GM15510 (cell line): Measurements from ENCODE around the gene FTO.

ENCODE experiments used
- POLR2A ChIP-seq: IDR thresholded peaks from 3 replicates; pipeline ENCODE4 v1.6.1; 2011; ENCODE audit warnings: borderline replicate concordance; ENCODE audit not compliant: insufficient read length; ENCODE audit errors: extremely low read depth

The FTO gene

DNA sequence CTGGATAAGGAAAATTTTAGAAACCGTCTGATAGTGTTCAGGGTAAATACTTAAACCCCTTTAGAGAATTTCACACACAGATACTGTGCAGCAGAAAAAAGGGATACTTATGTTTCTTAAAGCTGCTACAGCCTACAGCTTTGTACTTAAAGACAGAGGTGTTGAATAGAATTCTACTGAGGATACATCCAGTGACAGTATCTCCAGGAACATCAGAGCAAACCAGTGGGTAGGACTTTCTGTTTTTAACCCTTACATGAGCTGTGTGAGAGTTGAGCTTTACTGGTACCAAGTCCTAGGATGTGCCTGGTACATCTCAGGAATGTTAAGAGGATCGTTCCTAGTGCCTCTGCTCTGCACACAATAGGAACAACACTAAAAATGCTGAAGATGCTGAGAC, 191.5 kb downstream of the FTO start:
- no peak for TF ChIP-seq POLR2A

DNA sequence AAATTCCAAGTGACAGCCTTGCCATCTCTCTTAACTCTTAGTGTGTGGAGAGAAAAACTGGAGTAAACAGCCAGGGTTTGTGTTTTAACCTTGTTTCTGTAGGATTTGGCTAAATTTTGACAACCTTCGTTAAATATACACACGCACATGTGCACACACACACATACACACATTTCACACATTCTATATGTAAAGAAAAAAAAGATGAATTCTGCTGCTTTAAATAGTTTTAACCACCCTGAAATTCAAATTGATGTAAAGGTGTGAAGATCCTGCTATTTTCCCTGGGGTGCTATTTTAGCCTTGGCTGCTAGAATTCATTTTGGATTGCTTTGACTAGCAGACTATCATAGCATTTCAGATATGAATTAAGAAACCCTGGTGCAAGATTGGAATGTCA, 191.9 kb downstream of the FTO start:
- no peak for TF ChIP-seq POLR2A

DNA sequence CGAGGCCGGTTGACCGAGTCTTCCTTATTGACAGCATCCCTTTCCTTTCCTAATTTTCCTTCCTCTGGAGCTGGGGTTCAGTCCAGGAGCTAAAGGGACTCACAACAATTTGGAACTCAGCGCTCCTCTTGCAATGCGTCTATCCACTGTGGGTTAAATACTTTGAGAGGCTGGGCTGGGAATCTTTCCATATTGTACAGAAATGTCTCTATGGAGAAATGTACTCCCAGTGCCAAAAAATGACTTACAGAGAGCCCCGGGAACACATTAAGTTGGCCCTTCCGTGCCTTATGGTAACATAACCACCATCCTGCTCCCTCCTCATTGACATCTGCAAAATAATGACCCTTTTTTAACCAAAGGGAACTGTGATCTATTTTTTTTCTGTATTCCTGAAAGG, 192.8 kb downstream of the FTO start:
- TF ChIP-seq POLR2A, result no peak

DNA sequence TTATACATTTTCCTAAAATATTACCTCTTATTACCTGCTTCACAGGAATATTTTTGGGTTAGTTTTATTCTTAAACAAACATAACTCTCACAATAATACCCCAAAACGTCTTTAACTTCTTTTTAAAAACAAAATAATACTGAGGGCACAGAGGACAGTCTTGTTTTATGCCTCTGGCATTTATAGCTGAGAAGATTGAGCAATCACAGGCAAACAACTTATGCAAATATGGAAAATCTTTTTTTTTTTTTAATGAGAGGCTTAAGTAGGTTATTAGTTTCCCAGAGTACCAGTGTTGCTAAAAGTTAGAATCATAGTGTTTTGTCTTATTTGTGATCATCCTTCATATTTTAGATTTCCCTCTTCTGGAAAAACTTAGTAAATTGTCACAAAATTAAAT, 195.0 kb downstream of the FTO start:
- no peak for TF ChIP-seq POLR2A

DNA sequence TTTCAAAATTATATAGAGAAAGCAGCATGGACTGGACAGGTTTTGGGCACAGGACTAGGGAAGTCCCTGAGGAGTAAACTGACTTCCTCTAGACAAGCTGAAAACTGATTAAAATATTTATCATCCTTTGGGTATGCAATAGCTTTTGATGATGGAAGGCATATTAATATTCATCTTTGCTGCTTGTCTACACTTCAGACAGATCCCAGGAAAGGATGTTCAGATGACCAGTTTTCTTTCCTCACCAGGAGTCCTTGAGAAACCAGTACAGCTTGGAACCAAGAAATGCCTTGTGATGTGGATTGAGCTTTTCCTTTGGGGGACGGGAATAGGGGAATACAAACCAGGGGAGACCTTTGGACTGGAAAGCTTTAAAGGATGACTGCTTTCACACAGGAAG, 195.5 kb downstream of the FTO start:
- TF ChIP-seq POLR2A, result no peak

DNA sequence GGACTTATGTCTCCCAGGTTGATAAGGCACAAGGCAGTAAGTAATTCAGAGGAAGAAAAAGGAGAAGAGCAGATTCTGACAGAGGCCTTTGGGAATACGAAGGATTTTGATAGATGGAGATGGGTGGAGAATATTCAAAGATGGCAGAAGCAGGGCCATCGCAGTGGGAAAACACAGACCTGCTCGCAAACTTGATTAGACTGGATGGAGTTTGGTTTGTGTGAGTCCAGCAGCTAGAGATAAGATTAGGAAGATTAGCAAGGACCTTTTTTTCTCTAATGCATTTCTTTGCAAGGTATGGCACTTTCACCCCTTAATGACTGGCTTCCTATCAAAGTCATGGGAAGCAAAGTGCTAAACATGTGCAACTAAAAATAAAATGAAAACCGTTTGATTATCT, 196.7 kb downstream of the FTO start:
- TF ChIP-seq POLR2A, result no peak

DNA sequence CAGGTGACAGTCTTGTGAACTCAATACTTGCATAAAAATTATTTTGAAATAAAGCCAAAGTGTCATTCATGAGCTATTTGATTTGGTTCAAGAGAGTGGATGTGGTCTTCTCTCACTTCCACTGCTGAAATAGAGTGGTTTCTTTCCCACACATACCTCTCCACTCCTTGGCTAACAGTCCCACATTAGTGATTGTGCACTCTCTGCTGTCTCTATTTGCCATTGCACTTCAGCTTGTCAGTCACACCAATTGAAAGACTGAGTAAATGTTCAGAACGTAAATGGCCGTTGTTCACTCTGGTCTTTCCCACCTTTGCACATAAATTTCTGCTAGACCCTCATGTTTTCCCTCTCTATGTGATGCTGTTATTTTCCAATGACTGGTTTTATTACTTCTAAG, 197.5 kb downstream of the FTO start:
- no peak for TF ChIP-seq POLR2A

DNA sequence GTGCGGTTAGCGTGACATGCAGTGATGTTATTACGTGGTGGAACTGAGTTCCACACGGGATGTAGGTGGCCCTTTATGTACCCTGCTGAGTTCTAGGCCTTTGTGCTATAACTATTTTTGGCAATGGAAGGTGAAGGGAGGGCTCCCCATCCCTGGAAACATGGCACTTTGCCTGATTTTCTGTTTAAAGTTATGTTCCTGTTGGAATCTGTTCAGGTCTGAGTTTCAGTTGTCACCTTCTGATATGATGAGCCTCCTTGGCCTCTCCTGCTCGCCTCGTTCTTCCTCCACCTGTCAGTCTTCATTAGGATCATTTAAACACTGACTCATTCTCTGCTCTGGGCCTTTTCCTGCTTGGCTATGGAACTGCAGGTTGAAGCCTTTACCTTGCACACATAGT, 200.6 kb downstream of the FTO start:
- TF ChIP-seq POLR2A, result no peak

DNA sequence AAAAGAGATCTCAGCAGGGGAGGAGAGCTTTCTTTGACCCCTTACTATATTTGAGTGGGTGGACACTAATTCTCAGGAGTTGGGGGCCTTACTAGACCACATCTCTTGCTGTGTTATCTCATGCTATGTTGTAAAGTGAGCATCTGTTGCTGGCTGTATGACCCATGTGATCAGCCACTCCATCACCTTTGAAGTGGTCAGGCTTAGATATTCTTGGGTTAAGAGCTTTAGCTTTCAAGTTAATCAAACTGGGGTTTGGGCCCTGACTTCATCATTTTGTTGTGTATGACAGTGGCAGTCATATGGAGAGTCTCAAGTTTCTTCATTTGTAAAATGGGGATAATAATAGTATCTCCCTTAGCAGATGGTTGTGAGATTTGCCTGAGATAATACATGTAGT, 201.1 kb downstream of the FTO start:
- no peak for TF ChIP-seq POLR2A

DNA sequence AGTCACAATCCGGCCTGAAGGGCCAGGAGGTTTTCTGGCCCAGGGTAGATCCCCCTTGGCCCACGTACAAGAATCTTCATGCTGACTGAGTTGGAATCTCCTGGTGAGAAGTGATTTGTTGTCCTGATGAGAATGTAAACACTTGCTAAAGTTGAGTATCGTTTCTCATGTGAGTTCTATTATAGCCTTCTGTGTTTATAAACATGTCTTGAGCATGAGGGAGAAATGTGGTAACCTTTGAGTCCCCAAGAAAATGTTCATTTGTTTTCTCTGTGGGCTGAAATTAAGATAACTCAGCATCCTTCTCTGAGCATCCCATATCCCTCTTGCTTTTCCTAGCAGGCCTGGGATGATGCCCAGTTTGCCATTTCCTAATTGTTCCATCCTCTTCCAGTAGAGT, 204.8 kb downstream of the FTO start:
- TF ChIP-seq POLR2A, result no peak

DNA sequence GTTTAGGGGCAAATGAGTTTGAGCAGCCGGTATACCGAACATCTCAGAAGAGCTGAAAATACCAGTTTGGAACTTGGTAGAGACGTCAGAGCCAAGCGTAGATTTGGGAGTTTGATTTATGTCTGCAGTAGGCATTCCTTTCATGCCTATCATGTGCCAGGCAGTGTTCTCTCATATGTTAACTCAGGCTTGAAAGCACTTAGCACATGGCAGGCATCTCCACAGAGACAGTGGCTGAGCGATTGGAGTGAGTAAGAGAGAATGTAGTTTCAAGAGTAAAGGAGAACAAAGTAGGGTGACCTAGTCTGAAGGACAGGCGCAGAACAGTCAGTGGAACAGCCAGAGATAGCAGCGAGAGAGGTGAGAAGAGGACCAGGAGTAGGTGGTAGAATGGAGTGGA, 207.0 kb downstream of the FTO start:
- TF ChIP-seq POLR2A, result no peak

DNA sequence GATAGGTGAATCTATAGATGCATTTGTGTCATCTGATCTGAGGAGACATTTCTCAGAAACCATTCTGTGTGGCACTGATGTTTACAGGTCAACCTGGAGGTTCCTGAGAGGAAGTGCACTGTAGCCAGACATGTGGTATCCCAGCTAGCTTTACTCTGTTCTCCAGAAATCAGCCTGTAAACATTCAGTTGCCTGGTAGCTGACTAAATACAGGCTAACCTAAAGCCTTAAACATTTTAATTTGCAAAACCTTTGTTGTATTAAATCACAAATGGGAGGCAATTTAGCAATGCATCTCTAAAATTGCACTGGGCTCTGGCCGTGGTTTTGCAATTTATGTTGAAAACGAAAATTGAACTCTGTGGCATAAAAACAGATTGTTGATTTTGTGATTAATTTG, 207.6 kb downstream of the FTO start:
- TF ChIP-seq POLR2A, result no peak

DNA sequence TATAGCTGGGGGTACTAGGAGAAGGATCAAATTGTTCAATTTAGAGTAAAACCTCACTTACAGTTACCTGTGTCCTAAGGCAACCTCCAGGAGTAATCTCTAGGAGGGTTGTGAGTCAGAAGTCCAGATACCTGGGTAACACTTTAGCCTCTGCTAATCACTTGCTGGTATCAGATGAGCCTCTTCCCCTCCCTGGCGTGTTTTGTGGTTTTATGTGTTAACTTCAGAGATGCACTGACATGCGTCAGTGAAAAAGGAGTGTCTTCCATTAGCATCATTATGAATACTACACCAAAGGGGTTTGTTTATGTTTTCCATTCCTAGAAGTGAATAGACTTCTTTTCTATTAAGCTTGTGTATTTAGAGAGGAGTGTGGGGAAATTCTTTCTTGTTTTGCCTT, 208.2 kb downstream of the FTO start:
- no peak for TF ChIP-seq POLR2A

DNA sequence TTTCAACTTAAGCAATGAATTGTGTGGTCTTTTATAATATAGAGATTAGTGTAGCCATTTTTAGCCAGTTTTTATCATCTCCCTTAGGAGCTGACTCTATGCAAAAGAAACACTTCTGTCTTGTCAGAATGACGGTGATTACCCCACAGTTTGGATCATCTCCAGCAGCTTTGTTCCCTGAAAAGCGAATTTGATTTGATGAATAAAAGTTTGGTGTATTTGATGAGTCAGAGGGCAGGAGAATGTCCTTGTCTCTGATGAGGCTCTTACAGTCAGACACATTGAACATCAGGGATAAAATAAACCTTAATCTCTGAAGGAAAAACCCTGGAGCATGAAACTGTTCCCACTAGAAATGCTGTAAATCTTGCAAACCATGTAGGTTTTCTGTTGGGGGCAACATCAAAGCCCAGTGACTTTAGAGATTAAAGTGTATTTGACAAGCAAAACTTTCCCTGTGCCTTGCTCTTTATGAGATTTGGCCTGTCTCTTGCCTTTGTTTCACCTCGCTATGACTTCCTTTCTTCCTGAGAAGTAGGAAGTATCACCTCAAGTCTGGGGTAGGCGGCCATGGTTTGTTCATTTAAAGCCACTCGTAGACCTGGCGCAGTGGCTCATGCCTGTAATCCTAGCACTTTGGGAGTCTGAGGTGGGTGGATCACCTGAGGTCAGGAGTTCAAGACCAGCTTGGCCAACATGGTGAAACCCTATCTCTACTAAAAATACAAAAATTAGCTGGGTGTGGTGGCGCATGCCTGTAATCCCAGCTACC, 209.3 kb downstream of the FTO start:
- no peak for TF ChIP-seq POLR2A

DNA sequence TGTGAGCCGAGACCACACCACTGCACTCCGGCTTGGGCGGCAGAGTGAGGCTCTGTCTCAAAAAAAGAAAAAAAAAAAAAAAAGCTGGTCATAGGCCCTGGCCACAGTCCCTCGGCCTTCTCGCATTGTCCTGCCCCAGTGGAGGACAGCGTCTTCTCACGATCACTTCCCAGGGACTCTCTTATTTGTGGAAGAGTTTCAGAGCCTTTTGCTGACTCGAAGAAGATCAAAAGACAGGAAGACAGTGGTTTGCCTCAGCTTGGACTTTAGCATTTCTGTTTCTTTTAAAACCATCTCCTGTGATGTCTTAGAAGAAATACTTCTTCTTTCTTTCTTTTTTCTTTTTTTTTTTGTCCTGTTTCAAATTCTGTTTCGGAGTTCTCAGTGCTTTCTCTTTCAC, 210.0 kb downstream of the FTO start:
- no peak for TF ChIP-seq POLR2A

DNA sequence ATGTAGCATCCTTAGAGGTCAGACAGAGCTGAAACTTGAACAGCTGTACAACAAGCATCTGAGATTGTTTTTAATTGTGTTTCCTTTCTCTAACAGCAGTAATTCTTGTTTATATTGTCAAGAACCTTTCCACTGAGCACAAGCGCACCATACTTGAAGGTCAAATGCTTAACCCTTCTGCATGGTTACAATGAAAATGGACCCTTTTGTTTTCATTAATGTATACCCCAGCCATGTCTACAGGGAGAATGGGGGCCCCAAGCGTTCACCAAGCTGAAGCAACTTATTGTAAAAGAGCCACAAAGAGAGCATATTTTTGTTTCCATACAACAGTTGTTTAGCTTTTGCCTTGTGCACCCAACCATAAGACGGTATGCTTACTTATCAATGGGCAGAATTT, 210.8 kb downstream of the FTO start:
- TF ChIP-seq POLR2A, result no peak
